GM19238 (cell line): ENCODE measurements around the gene SELPLG.
"Not testable (repeated sequence)": the region's sequence is repeated elsewhere in the genome, so short reads cannot be mapped to it uniquely, and the experiment has no call there.

ENCODE experiments used
- DNase-seq: peaks from one replicate; pipeline ENCODE4 v3.0.0; 2011; ENCODE audit warnings: low spot score; ENCODE audit not compliant: insufficient read length

SELPLG gene

DNA sequence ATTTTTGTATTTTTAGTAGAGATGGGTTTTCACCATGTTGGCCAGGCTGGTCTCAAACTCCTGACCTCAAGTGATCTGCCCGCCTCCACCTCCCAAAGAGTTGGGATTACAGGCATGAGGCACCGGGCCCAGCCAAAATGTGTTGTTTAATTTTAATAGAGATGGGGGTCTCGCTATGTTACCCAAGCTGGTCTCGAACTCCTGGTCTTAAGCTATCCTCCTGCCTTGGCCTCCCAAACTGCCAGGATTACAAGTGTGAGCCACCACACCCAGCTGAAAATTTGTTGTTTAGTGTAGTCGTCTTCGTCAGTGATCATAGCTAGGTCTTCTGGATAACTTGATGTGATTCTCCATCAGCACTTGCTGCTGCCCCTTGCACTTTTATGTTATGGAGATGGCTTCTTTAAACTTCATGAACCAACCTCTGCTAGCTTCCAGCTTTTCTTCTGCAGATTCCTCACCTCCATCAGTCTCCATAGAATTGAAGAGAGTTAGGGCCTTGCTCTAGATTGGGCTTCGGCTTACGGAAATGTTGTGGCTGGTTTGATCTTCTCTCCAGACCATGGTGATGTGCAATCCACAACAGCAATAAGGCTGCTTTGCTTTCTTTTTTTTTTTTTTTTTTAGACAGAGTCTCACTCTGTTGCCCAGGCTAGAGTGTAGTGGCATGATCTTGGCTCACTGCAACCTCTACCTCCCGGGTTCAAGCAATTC lies 58.3 kb downstream of the SELPLG start:
- no peak for DNase-seq

DNA sequence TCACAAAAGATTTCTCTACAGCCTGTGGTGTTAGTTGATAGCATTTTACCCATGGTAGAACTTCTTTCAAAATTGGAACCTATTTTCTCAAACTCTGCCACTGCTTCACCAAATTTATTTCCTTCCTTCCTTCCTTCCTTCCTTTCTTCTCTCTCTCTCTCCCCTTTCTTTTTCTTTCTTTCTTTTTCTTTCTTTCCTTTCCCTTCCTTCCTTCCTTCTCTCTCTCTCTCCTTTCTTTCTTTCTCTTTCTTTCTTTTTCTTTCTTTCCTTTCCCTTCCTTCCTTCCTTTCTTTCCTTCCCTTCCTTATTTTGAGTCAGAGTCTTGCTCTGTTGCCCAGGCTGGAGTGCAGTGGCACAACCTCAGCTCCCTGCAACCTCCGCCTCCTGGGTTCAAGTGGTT lies 59.4 kb downstream of the SELPLG start:
- DNase-seq, result not testable (repeated sequence)

GRCh38 chr12:108573317-108573716 lies 60.4 kb downstream of the SELPLG start:
- DNase-seq, result no peak

DNA sequence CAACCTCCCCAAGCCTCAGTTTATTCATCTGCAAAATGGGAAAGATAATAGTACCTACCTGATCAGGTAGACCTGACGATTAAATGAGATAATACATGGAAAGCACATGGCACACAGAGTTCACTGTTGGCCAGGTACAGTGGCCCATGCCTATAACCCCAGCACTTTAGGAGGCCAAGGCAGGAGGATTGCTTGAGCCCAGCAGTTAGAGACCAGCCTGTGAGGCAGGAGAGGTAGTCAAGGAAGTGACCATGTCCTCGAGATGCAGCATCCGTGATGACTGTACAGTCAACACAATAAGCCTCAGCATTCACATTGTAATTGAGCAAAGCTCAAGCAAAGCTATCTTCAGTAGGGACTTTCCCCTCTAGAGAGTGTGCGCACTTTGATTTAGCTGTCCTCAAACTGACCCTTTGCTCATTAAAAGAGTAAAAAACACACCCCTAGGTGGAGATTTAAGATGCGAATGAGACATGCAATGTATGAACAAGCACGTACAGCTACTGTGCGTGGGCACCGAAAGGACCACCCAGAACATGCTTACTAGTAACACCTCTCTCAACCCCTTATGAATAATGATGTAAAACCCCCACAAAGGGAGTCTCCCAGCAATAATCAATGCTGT lies 61.4 kb downstream of the SELPLG start:
- no peak for DNase-seq
